ENCODE data around the gene STYXL2. TPM values are rescaled to one million over a fixed set of nuclear protein-coding genes. Genes with fewer than 3 reads are reported as not detected.

STYXL2 gene
- total and polyA plus RNA-seq, 2 of the 8 experiments (the other 6 are each of a cell fraction or from before 2014, with no cell fraction given), result 0.09 to 0.22 TPM

- no peak overlapping the region for H2AK5ac ChIP-seq (ENCODE audit: low read depth, low read length)
- H3K4me3 ChIP-seq (ENCODE audit: extremely low read depth in 1 of 4, insufficient read depth in 2 of 4, low read depth in 3 of 4, low read length in 4 of 4), result no peak overlapping the region
- H2BK20ac ChIP-seq (ENCODE audit: low read length), result no peak overlapping the region
- H2BK120ac ChIP-seq (replicated peaks; ENCODE audit: low read depth, low read length), result no peak overlapping the region
- H3K79me1 ChIP-seq (ENCODE audit: low read depth, low read length), result no peaks in the 10 kb centered on the region
- H4K20me1 ChIP-seq (replicated peaks in 1 of 2; ENCODE audit: control insufficient read depth in 1 of 2, insufficient read depth in 2 of 2, low read length in 2 of 2), result no peaks in the 10 kb centered on the region
- DNase-seq (ENCODE audit: low read depth in 1 of 2, low spot score in 2 of 2), result no peak
- no peaks in the 10 kb centered on the region for H3K79me2 ChIP-seq (ENCODE audit: control insufficient read depth in 1 of 2, insufficient read depth in 2 of 2, low read length in 2 of 2)
- no peaks in the 10 kb centered on the region for H3K36me3 ChIP-seq (ENCODE audit: control insufficient read depth in 2 of 4, insufficient read depth in 4 of 4, low read length in 3 of 4)
- CTCF ChIA-PET (ENCODE audit: partially characterized antibody), result interaction anchor here (0.9 to 9.3 kb wide), 8 partner anchors 11 to 78 kb away, joined by 3 to 81 read pairs (median 5); no protein-coding TSS in a partner anchor
- no peak overlapping the region for H4K5ac ChIP-seq (ENCODE audit: insufficient read length, low read depth, low read length)
- TF ChIP-seq SP2 (IDR thresholded peaks at IDR 0.05; ENCODE audit: low read length), result no peak
- no peak for TF ChIP-seq RAD21 (IDR thresholded peaks at IDR 0.05 in 1 of 2, conservative IDR thresholded peaks at IDR 0.05 in 1 of 2; ENCODE audit: low read depth in 2 of 2, low read length in 2 of 2)
- WGBS, 2 experiments (ENCODE audit: extremely low coverage in 1 of 2, insufficient coverage in 1 of 2, insufficient read length in 1 of 2, insufficient replicate concordance in 2 of 2, low coverage in 1 of 2, low lambda C conversion rate in 2 of 2, missing lambda C conversion rate in 1 of 2), result 49% methylated on average over 2 of the region's 2 CpGs; no CpG with 5 or more reads in 1 of the 2 experiments
- H2BK12ac ChIP-seq (ENCODE audit: low read depth, low read length), result no peak overlapping the region
- H3K9me3 ChIP-seq (ENCODE audit: insufficient read depth in 2 of 2, low read depth in 1 of 2, low read length in 1 of 2), result no peaks in the 10 kb centered on the region
- H2BK15ac ChIP-seq (ENCODE audit: low read length), result no peak overlapping the region
- H3K4me1 ChIP-seq (replicated peaks in 1 of 4; ENCODE audit: control insufficient read depth in 3 of 4, insufficient read depth in 4 of 4, low read length in 3 of 4), result peaks cover 2 to 18% (median 11%) of the 10 kb centered on the region in 4 experiments; a peak in 5 of 7 replicates
- POLR2A ChIA-PET (ENCODE audit: partially characterized antibody), result interaction anchor here (0.9 to 3.9 kb wide), 6 partner anchors 11 to 83 kb away, joined by 3 to 20 read pairs (median 8); partner anchors contain the start of gene POU2F1
- FAIRE-seq, result no peak
- H3K23ac ChIP-seq (ENCODE audit: insufficient read length), result no peak overlapping the region
- H3K27ac ChIP-seq (ENCODE audit: low read depth, low read length), result no peak overlapping the region
- H2AFZ ChIP-seq (ENCODE audit: low read length), result no peak overlapping the region
- H3K27me3 ChIP-seq (replicated peaks in 1 of 4; ENCODE audit: control insufficient read depth in 3 of 4, extremely low read depth in 1 of 4, insufficient read depth in 3 of 4, low read length in 3 of 4), result no peaks in the 10 kb centered on the region
- peak overlapping the region; percentile 42 for H4K91ac ChIP-seq (replicated peaks; ENCODE audit: insufficient read length, low read length)
- H3K9ac ChIP-seq (replicated peaks in 1 of 4; ENCODE audit: extremely low read depth in 1 of 4, low read depth in 3 of 4, low read length in 3 of 4), result no peak overlapping the region
- no peak overlapping the region for H3K4ac ChIP-seq (replicated peaks; ENCODE audit: insufficient read length, low read depth, low read length)
- no peak overlapping the region for H3K18ac ChIP-seq (ENCODE audit: extremely low read depth, low read length)
- no peaks in the 10 kb centered on the region for H3K23me2 ChIP-seq (ENCODE audit: low read depth, low read length)
- H2BK5ac ChIP-seq (ENCODE audit: low read depth, low read length), result no peak overlapping the region
- no peak overlapping the region for H3K14ac ChIP-seq (ENCODE audit: insufficient read length)
- no peak overlapping the region for H4K8ac ChIP-seq (ENCODE audit: extremely low read depth, insufficient read depth, low read length)
- H3K56ac ChIP-seq (replicated peaks; ENCODE audit: insufficient read length, low read depth, low read length), result no peak overlapping the region
- H3K4me2 ChIP-seq (ENCODE audit: insufficient read depth in 1 of 2, low read depth in 2 of 2, low read length in 2 of 2), result no peak overlapping the region
Measured at GRCh38 chr1:167136806-167137205, 42.9 kb downstream of the STYXL2 start.
